H9 (cell line): ENCODE measurements around the gene PLEKHA5. TPM values are rescaled to one million over a fixed set of nuclear protein-coding genes. Genes with fewer than 3 reads are reported as not detected.
A peak's percentile ranks its signal among the peaks of the same experiment; 100 is the strongest.

ENCODE experiments used
- DNase-seq: peaks from one replicate; pipeline ENCODE4 v3.0.0-alpha.2; 2017
- H2AFZ ChIP-seq: one replicate; pipeline ENCODE4 v1.6.1; 2013; ENCODE audit warnings: mild to moderate bottlenecking, low read length, control low read depth, moderate library complexity
- H2AK5ac ChIP-seq: 2 replicates; pipeline ENCODE4 v1.6.1; 2013; ENCODE audit warnings: low read length, control low read depth, mixed read lengths; ENCODE audit not compliant: insufficient read length
- H2BK120ac ChIP-seq: one replicate; pipeline ENCODE4 v1.6.1; 2013; ENCODE audit warnings: low read depth, mild to moderate bottlenecking, low read length, control low read depth, inconsistent platforms; ENCODE audit not compliant: poor library complexity, severe bottlenecking
- H2BK12ac ChIP-seq: 2 replicates; pipeline ENCODE4 v1.6.1; 2013; ENCODE audit warnings: low read length, control low read depth, mixed read lengths, low read depth; ENCODE audit not compliant: insufficient read length
- H2BK15ac ChIP-seq: 2 replicates; pipeline ENCODE4 v1.6.1; 2013; ENCODE audit warnings: low read depth, low read length, control low read depth
- H2BK20ac ChIP-seq: one replicate; pipeline ENCODE4 v1.6.1; 2013; ENCODE audit warnings: low read depth, mild to moderate bottlenecking, low read length, control low read depth, inconsistent platforms; ENCODE audit not compliant: poor library complexity, severe bottlenecking
- H2BK5ac ChIP-seq: 2 replicates; pipeline ENCODE4 v1.6.1; 2013; ENCODE audit warnings: low read length, control low read depth, mixed read lengths; ENCODE audit not compliant: insufficient read length
- H3K14ac ChIP-seq: 2 replicates; pipeline ENCODE4 v1.6.1; 2013; ENCODE audit warnings: low read length, control low read depth; ENCODE audit not compliant: insufficient read depth
- H3K18ac ChIP-seq: 2 replicates; pipeline ENCODE4 v1.6.1; 2013; ENCODE audit warnings: low read depth, mild to moderate bottlenecking, mixed read lengths, low read length, control low read depth; ENCODE audit not compliant: insufficient read length
- H3K23ac ChIP-seq: 2 replicates; pipeline ENCODE4 v1.6.1; 2013; ENCODE audit warnings: low read length, control low read depth, mixed read lengths, low read depth; ENCODE audit not compliant: insufficient read length
- H3K23me2 ChIP-seq: 2 replicates; pipeline ENCODE4 v1.6.1; 2013; ENCODE audit warnings: low read depth, mild to moderate bottlenecking, mixed read lengths, low read length, control low read depth; ENCODE audit not compliant: insufficient read length, poor library complexity, severe bottlenecking
- H3K27ac ChIP-seq: 2 replicates; pipeline ENCODE4 v1.5.1; 2013; ENCODE audit warnings: low read length, control low read depth, mixed read lengths, low read depth; ENCODE audit not compliant: insufficient read length
- H3K27me3 ChIP-seq: 2 replicates; pipeline ENCODE4 v1.6.1; 2013; ENCODE audit warnings: low read length, control low read depth, inconsistent platforms; ENCODE audit not compliant: insufficient read depth
- H3K4ac ChIP-seq: 2 replicates; pipeline ENCODE4 v1.6.1; 2013; ENCODE audit warnings: low read depth, mild to moderate bottlenecking, control low read depth, inconsistent platforms, low read length, moderate library complexity
- H3K4me1 ChIP-seq: 2 replicates; pipeline ENCODE4 v1.6.1; 2013; ENCODE audit warnings: low read length, control low read depth, inconsistent platforms; ENCODE audit not compliant: insufficient read depth
- H3K4me2 ChIP-seq: 2 replicates; pipeline ENCODE4 v1.6.1; 2013; ENCODE audit warnings: low read length, control low read depth, mixed read lengths; ENCODE audit not compliant: insufficient read length, insufficient read depth
- H3K56ac ChIP-seq: 2 replicates; pipeline ENCODE4 v1.6.1; 2013; ENCODE audit warnings: low read depth, mild to moderate bottlenecking, mixed read lengths, low read length, control low read depth; ENCODE audit not compliant: insufficient read length
- H3K79me1 ChIP-seq: 2 replicates; pipeline ENCODE4 v1.6.1; 2013; ENCODE audit warnings: low read depth, mild to moderate bottlenecking, moderate library complexity, low read length, control low read depth, inconsistent platforms; ENCODE audit not compliant: insufficient read depth, poor library complexity, severe bottlenecking
- H3K79me2 ChIP-seq: 2 replicates; pipeline ENCODE4 v1.6.1; 2013; ENCODE audit warnings: low read length, control low read depth, inconsistent platforms; ENCODE audit not compliant: insufficient read depth
- H3K9ac ChIP-seq: 2 replicates; pipeline ENCODE4 v1.6.1; 2013; ENCODE audit warnings: low read length, control low read depth, mixed read lengths; ENCODE audit not compliant: insufficient read length; ENCODE audit errors: extremely low read depth
- H3K9me3 ChIP-seq: one replicate; pipeline ENCODE4 v1.6.1; 2013; ENCODE audit warnings: low read depth, low read length, inconsistent platforms; ENCODE audit not compliant: control insufficient read depth
- H3T11ph ChIP-seq: one replicate; pipeline ENCODE4 v1.6.1; 2013; ENCODE audit warnings: mild to moderate bottlenecking, low read length, control low read depth, inconsistent platforms
- H4K20me1 ChIP-seq: one replicate; pipeline ENCODE4 v1.6.1; 2013; ENCODE audit not compliant: control insufficient read depth, insufficient read length, insufficient read depth
- H4K5ac ChIP-seq: 2 replicates; pipeline ENCODE4 v1.6.1; 2013; ENCODE audit warnings: low read depth, mild to moderate bottlenecking, mixed read lengths, low read length, control low read depth; ENCODE audit not compliant: insufficient read length
- H4K8ac ChIP-seq: replicated peaks from 2 replicates; pipeline ENCODE4 v1.6.1; 2013; ENCODE audit warnings: low read length, control low read depth, mixed read lengths, low read depth; ENCODE audit not compliant: insufficient read length
- H4K91ac ChIP-seq: 2 replicates; pipeline ENCODE4 v1.6.1; 2013; ENCODE audit warnings: low read depth, mild to moderate bottlenecking, moderate library complexity, mixed read lengths, low read length, control low read depth; ENCODE audit not compliant: insufficient read length
- H3K27ac Mint-ChIP-seq, 3 experiments: 2 replicates in 2 of 3; 3 replicates in 1 of 3; pipeline ENCODE4 v1.8.0; 2020 to 2021; ENCODE audit warnings: mixed read lengths in 3 of 3, mild to moderate bottlenecking in 1 of 3, moderate library complexity in 1 of 3
- H3K27me3 Mint-ChIP-seq: 2 replicates; pipeline ENCODE4 v1.8.0; 2021; ENCODE audit warnings: low read depth, mild to moderate bottlenecking, moderate library complexity, mixed read lengths
- H3K36me3 Mint-ChIP-seq, 3 experiments: 2 replicates in 2 of 3; 3 replicates in 1 of 3; pipeline ENCODE4 v1.8.0; 2020 to 2021; ENCODE audit warnings: low read depth in 3 of 3, mixed read lengths in 3 of 3; ENCODE audit not compliant: insufficient read depth in 1 of 3
- H3K4me1 Mint-ChIP-seq, 2 experiments: 2 replicates each; pipeline ENCODE4 v1.8.0; 2020; ENCODE audit warnings: mixed read lengths in 2 of 2
- H3K4me3 Mint-ChIP-seq, 2 experiments: 2 replicates in 1 of 2; 3 replicates in 1 of 2; pipeline ENCODE4 v1.8.0; 2020 to 2021; ENCODE audit warnings: mild to moderate bottlenecking in 2 of 2, mixed read lengths in 2 of 2, moderate library complexity in 1 of 2
- H3K9me3 Mint-ChIP-seq, 2 experiments: 2 replicates in 1 of 2; 3 replicates in 1 of 2; pipeline ENCODE4 v1.8.0; 2020; ENCODE audit warnings: mild to moderate bottlenecking in 2 of 2, mixed read lengths in 2 of 2, moderate library complexity in 1 of 2
- WGBS: extraction: QIAGEN DNeasy Blood & Tissue Kit; methylation state at CpG from one replicate; pipeline ENCODE4 v1.1.7; 2013; ENCODE audit warnings: missing lambda C conversion rate, low lambda C conversion rate, mixed read lengths; ENCODE audit not compliant: insufficient read length; ENCODE audit errors: extremely low coverage; 5-methylcytosine and 5-hydroxymethylcytosine counted together
- total RNA-seq: library from RNA; stranded (reverse); gene quantifications from 2 replicates; pipeline ENCODE4 v1.2.1, GENCODE V29; 2021
- TF ChIP-seq, protein P1 (sequence below): fragments of 200-600 bp; sonication (generic); conservative IDR thresholded peaks from 3 replicates; pipeline ENCODE4 v1.8.0; 2021; ENCODE audit warnings: antibody characterized with exemption, mild to moderate bottlenecking

Gene PLEKHA5
- total RNA-seq, 1 experiment from 2014 or later = 86.7 TPM

DNA sequence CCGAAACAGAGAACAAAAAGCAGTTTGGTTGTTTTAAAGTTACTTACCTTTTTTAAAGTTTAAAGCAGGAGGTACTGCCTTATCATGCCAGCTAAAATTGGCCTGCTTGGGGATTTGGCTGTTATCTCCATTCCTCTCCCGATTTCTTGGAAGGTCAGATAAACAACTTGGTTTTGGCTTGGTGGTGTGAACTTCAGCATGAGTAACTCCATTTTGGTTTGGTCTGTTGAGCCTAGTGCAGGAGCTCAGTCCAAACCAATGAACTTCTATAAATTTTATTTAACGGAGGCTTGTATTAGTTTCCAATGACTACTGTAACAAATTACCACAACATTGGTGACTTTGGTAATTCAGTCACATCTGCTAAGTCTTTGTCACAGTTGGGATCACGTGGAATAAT is 82.3 kb downstream of the PLEKHA5 start:
- Histone ChIP-seq H2AFZ (no peak overlapping the region), H2BK120ac (peak overlapping the region; percentile 9), H3K9me3 (no peaks in the 10 kb centered on the region), H4K5ac (no peak overlapping the region), H3K4me2 (no peak overlapping the region), H3K23ac (no peak overlapping the region), H2AK5ac (no peak overlapping the region), H4K91ac (no peak overlapping the region), H3T11ph (no peak overlapping the region), H3K9ac (no peak overlapping the region), H3K56ac (no peak overlapping the region), H3K4me1 (peaks cover 12% of the 10 kb centered on the region), H2BK12ac (no peak overlapping the region), H3K14ac (no peak overlapping the region), H3K79me1 (peaks cover 6% of the 10 kb centered on the region), H2BK15ac (no peak overlapping the region), H3K27ac (no peak overlapping the region), H3K4ac (no peak overlapping the region), H2BK20ac (no peak overlapping the region), H3K27me3 (no peaks in the 10 kb centered on the region), H3K18ac (no peak overlapping the region), H2BK5ac (no peak overlapping the region), H3K79me2 (peaks cover 4% of the 10 kb centered on the region; the same call in 1 of the 2 replicates), H3K23me2 (no peaks in the 10 kb centered on the region), H4K8ac (no peak overlapping the region), H4K20me1 (no peaks in the 10 kb centered on the region)
- peaks cover 2 to 7% of the 10 kb centered on the region in 2 experiments; a peak in 4 of 5 replicates for H3K9me3 Mint-ChIP-seq
- H3K27ac Mint-ChIP-seq = peak overlapping the region in 1 of 3 experiments; percentile 64; a peak in 2 of 7 replicates
- no peaks in the 10 kb centered on the region for H3K27me3 Mint-ChIP-seq
- TF ChIP-seq, protein P1, sequence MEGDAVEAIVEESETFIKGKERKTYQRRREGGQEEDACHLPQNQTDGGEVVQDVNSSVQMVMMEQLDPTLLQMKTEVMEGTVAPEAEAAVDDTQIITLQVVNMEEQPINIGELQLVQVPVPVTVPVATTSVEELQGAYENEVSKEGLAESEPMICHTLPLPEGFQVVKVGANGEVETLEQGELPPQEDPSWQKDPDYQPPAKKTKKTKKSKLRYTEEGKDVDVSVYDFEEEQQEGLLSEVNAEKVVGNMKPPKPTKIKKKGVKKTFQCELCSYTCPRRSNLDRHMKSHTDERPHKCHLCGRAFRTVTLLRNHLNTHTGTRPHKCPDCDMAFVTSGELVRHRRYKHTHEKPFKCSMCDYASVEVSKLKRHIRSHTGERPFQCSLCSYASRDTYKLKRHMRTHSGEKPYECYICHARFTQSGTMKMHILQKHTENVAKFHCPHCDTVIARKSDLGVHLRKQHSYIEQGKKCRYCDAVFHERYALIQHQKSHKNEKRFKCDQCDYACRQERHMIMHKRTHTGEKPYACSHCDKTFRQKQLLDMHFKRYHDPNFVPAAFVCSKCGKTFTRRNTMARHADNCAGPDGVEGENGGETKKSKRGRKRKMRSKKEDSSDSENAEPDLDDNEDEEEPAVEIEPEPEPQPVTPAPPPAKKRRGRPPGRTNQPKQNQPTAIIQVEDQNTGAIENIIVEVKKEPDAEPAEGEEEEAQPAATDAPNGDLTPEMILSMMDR = no peak
- peaks cover 20 to 37% (median 31%) of the 10 kb centered on the region in 3 experiments for H3K36me3 Mint-ChIP-seq
- H3K4me3 Mint-ChIP-seq = no peak overlapping the region
- no peak for DNase-seq
- peaks cover 4% of the 10 kb centered on the region in 2 experiments for H3K4me1 Mint-ChIP-seq
- WGBS = no CpG with 5 or more reads among the region's 4 CpGs
